Panc1 (cell line): ENCODE results near the gene SYT2. TPM values are rescaled to one million over a fixed set of nuclear protein-coding genes. Genes with fewer than 3 reads are reported as not detected.

Experiments
- ATAC-seq: fragments of 200-7000 bp; cut with Tn5 transposase; 2 replicates; pipeline ENCODE4 v1.9.1; 2020; ENCODE audit warnings: mild to moderate bottlenecking, moderate library complexity
- BruUV-seq: library from RNA; stranded (reverse); fragments of 400-500 nt; replicated peaks from 2 replicates; lab custom pipeline; 2021; lab: Mats Ljungman, UMichigan
- CTCF ChIA-PET: fragments of 300-600 bp; sonication (Branson Sonifier 250); formaldehyde crosslinking; loops from one replicate; lab custom pipeline; 2022; ENCODE audit warnings: antibody characterized with exemption; lab: Charles Lee
- POLR2A ChIA-PET: fragments of 300-600 bp; sonication (Branson Sonifier 250); formaldehyde crosslinking; loops from one replicate; lab custom pipeline; 2022; ENCODE audit warnings: antibody characterized with exemption; lab: Charles Lee
- DNase-seq: peaks from one replicate; pipeline ENCODE4 v3.0.0-alpha.2; 2010; ENCODE audit warnings: low read depth, low spot score
- H3K27ac ChIP-seq: 2 replicates; pipeline ENCODE4 v1.5.1; 2011; ENCODE audit warnings: mild to moderate bottlenecking, low read length, inconsistent platforms
- H3K27me3 ChIP-seq: fragments of 200-500 bp; sonication (Bioruptor generic); 2 replicates; pipeline ENCODE4 v1.6.0; 2014; ENCODE audit warnings: low read length, inconsistent platforms; ENCODE audit not compliant: control insufficient read depth, insufficient read depth
- H3K36me3 ChIP-seq: fragments of 200-500 bp; sonication (Bioruptor generic); 2 replicates; pipeline ENCODE4 v1.5.1; 2014; ENCODE audit warnings: inconsistent platforms, mild to moderate bottlenecking, low read length, moderate library complexity; ENCODE audit not compliant: control insufficient read depth, insufficient read depth
- H3K4me1 ChIP-seq: 2 replicates; pipeline ENCODE4 v1.5.1; 2011; ENCODE audit warnings: inconsistent platforms, mild to moderate bottlenecking, low read length, moderate library complexity; ENCODE audit not compliant: control insufficient read depth, insufficient read depth
- H3K4me3 ChIP-seq, 2 experiments: 2 replicates each; pipeline ENCODE4 v1.5.1; 2011 to 2012; ENCODE audit warnings: low read depth in 2 of 2, low read length in 2 of 2, mild to moderate bottlenecking in 2 of 2, inconsistent platforms in 1 of 2, moderate library complexity in 1 of 2
- H3K9me3 ChIP-seq: fragments of 200-500 bp; sonication (Bioruptor generic); 2 replicates; pipeline ENCODE4 v1.5.1; 2014; ENCODE audit warnings: low read depth, mild to moderate bottlenecking, inconsistent platforms, low read length, moderate library complexity; ENCODE audit not compliant: control insufficient read depth, insufficient read depth
- POLR2AphosphoS5 ChIP-seq: IDR thresholded peaks from 2 replicates; pipeline ENCODE4 v1.6.1; 2012; ENCODE audit warnings: mild to moderate bottlenecking, low read depth, low read length, moderate library complexity
- REST ChIP-seq, 2 experiments: IDR thresholded peaks; 2 replicates each; pipeline ENCODE4 v1.6.1; 2011 to 2012; ENCODE audit warnings: low read depth in 2 of 2, control low read depth in 1 of 2, low read length in 1 of 2, mild to moderate bottlenecking in 1 of 2, moderate library complexity in 1 of 2; ENCODE audit not compliant: insufficient read depth in 1 of 2
- SIN3A ChIP-seq: IDR thresholded peaks from 2 replicates; pipeline ENCODE4 v1.6.1; 2012; ENCODE audit warnings: low read depth, mild to moderate bottlenecking, low read length, moderate library complexity, borderline replicate concordance; ENCODE audit not compliant: insufficient read depth
- TCF7L2 ChIP-seq: IDR thresholded peaks from 2 replicates; pipeline ENCODE4 v1.6.1; 2011; ENCODE audit warnings: mild to moderate bottlenecking, low read depth, low read length, inconsistent platforms
- in situ Hi-C: cut with HindIII; loops from 2 replicates; pipeline ENCODE4 v1.10.0; 2016; ENCODE audit warnings: low sequenced_read_pairs, low pct_unique_long_range_greater_than_20kb
- intact Hi-C: fragments of 100-400 bp; cut with micrococcal nuclease; formaldehyde crosslinking; loops from one replicate; pipeline ENCODE4 v1.10.0; 2022; ENCODE audit not compliant: unreplicated experiment
- total RNA-seq: library from RNA; stranded (reverse); gene quantifications from one replicate; pipeline ENCODE4 v1.2.1, GENCODE V29; 2021; ENCODE audit not compliant: unreplicated experiment
- TF ChIP-seq, protein P1 (sequence below): fragments of 450-650 bp; IDR thresholded peaks from 2 replicates; pipeline ENCODE4 v1.5.1; 2017; ENCODE audit warnings: mild to moderate bottlenecking

The SYT2 gene
- total RNA-seq, 1 experiment from 2014 or later = 0.03 TPM

DNA sequence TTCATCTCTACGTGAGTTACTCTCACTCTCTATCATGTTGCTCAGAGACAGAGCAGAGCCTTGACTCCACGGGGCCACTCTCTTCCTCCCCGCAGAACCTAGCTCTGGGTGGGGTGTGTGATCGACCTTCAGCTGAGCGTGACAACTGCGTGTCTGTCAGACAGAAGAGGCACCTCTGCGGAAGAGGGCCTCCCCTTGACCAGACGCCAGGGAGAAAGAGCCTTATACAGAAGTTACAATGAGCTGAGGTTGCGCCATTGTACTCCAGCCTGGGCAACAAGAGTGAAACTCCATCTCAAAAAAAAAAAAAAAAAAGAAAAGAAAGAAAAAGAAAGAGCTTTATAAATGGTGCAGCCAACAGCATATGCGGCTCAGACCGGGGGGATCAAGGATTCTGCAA, 22.9 kb downstream of the SYT2 start:
- no peak for DNase-seq
- no peaks in the 10 kb centered on the region for H3K4me1 ChIP-seq
- TF ChIP-seq REST (IDR thresholded peaks at IDR 0.05; ENCODE audit: insufficient read depth in 1 of 2, low read depth in 2 of 2, low read length in 1 of 2) (no peak), TCF7L2 (no peak)
- TF ChIP-seq, protein P1, sequence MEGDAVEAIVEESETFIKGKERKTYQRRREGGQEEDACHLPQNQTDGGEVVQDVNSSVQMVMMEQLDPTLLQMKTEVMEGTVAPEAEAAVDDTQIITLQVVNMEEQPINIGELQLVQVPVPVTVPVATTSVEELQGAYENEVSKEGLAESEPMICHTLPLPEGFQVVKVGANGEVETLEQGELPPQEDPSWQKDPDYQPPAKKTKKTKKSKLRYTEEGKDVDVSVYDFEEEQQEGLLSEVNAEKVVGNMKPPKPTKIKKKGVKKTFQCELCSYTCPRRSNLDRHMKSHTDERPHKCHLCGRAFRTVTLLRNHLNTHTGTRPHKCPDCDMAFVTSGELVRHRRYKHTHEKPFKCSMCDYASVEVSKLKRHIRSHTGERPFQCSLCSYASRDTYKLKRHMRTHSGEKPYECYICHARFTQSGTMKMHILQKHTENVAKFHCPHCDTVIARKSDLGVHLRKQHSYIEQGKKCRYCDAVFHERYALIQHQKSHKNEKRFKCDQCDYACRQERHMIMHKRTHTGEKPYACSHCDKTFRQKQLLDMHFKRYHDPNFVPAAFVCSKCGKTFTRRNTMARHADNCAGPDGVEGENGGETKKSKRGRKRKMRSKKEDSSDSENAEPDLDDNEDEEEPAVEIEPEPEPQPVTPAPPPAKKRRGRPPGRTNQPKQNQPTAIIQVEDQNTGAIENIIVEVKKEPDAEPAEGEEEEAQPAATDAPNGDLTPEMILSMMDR = no peak
- H3K9me3 ChIP-seq = no peaks in the 10 kb centered on the region
- no peaks in the 10 kb centered on the region for H3K36me3 ChIP-seq
- intact Hi-C loops = no loop called here
- ChIA-PET POLR2A (interaction anchor here (0.6 kb wide), 1 partner anchor 86 kb away, joined by 4 read pairs; no protein-coding TSS in a partner anchor), CTCF (no interaction called here)
- no peak overlapping the region for H3K4me3 ChIP-seq
- peaks cover 20% of the 10 kb centered on the region for H3K27me3 ChIP-seq
- ATAC-seq = no peak
- in situ Hi-C loops = no loop called here
- BruUV-seq = no TSS peak
- no peak overlapping the region for H3K27ac ChIP-seq

DNA sequence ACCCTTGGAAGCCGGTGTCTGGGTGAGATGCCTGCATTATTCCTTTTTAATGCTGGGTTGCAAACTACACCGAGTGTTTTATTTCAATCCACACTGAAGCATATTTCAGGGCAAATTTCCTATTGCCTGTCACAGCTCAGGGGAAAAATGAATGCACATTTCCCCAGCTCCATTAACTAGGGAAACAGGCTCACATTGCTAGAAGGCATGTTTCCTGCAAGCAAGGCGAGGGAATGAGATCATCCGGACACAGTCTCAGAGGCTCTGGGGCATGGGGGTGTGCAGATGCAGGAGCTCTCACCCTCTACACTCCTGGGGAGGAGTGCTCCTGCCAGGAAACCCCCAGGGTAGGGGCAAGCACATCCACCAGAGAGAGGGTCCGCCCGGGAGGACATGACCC, 24.6 kb downstream of the SYT2 start:
- no peaks in the 10 kb centered on the region for H3K4me1 ChIP-seq
- ATAC-seq = no peak
- no TSS peak for BruUV-seq
- H3K9me3 ChIP-seq = no peaks in the 10 kb centered on the region
- intact Hi-C loops (no loop called here), in situ Hi-C loops (no loop called here)
- H3K36me3 ChIP-seq = no peaks in the 10 kb centered on the region
- H3K27me3 ChIP-seq = peaks cover 15% of the 10 kb centered on the region
- DNase-seq = no peak
- H3K4me3 ChIP-seq = no peak overlapping the region
- CTCF ChIA-PET = no interaction called here
- POLR2A ChIA-PET = no interaction called here
- no peak for TF ChIP-seq TCF7L2
- no peak for TF ChIP-seq SIN3A
- no peak for TF ChIP-seq REST (IDR thresholded peaks at IDR 0.05; ENCODE audit: insufficient read depth in 1 of 2, low read depth in 2 of 2, low read length in 1 of 2)
- no peak for TF ChIP-seq POLR2AphosphoS5
- TF ChIP-seq, protein P1 = no peak
- H3K27ac ChIP-seq = no peak overlapping the region
